BLaER1 (cell line): ENCODE measurements around the gene CDSN.

Source experiments
- H3K27ac ChIP-seq: shearing (Covaris generic); formaldehyde crosslinking; 2 replicates; pipeline ENCODE4 v1.8.1; 2022
- H3K27me3 ChIP-seq: shearing (Covaris generic); formaldehyde crosslinking; 2 replicates; pipeline ENCODE4 v1.8.1; 2022
- H3K36me3 ChIP-seq: shearing (Covaris generic); formaldehyde crosslinking; 2 replicates; pipeline ENCODE4 v1.8.1; 2022
- H3K4me1 ChIP-seq: shearing (Covaris generic); formaldehyde crosslinking; 2 replicates; pipeline ENCODE4 v1.8.1; 2022
- H3K4me2 ChIP-seq: shearing (Covaris generic); formaldehyde crosslinking; 2 replicates; pipeline ENCODE4 v1.8.1; 2022
- H3K4me3 ChIP-seq: shearing (Covaris generic); formaldehyde crosslinking; 2 replicates; pipeline ENCODE4 v1.8.1; 2022
- H3K9ac ChIP-seq: shearing (Covaris generic); formaldehyde crosslinking; 2 replicates; pipeline ENCODE4 v1.8.1; 2022
- H3K9me3 ChIP-seq: shearing (Covaris generic); formaldehyde crosslinking; 2 replicates; pipeline ENCODE4 v1.8.1; 2022
- H4K20me1 ChIP-seq: shearing (Covaris generic); formaldehyde crosslinking; 2 replicates; pipeline ENCODE4 v1.8.1; 2022
- Cebpa-rat ChIP-seq: shearing (Covaris generic); IDR thresholded peaks from 2 replicates; pipeline ENCODE4 v1.8.1; 2022

Gene CDSN

GRCh38 chr6:31161216-31162126 lies 41.2 kb upstream of the CDSN start:
- Histone ChIP-seq H3K27ac (no peak overlapping the region), H3K4me3 (no peak overlapping the region), H3K4me2 (no peak overlapping the region), H4K20me1 (no peaks in the 10 kb centered on the region), H3K9me3 (no peaks in the 10 kb centered on the region), H3K36me3 (peaks cover 28% of the 10 kb centered on the region), H3K9ac (no peak overlapping the region), H3K27me3 (no peaks in the 10 kb centered on the region), H3K4me1 (peaks cover 33% of the 10 kb centered on the region)
- TF ChIP-seq Cebpa-rat, result no peak

- H3K9me3 ChIP-seq, result no peaks in the 10 kb centered on the region
- H3K36me3 ChIP-seq, result peaks cover 50% of the 10 kb centered on the region
- peak overlapping the region; percentile 79 for H3K9ac ChIP-seq
- H3K4me3 ChIP-seq, result peak overlapping the region; percentile 78
- H3K4me2 ChIP-seq, result peak overlapping the region; percentile 96
- peaks cover 36% of the 10 kb centered on the region for H3K4me1 ChIP-seq
- peak overlapping the region; percentile 47; the same call in 1 of the 2 replicates for H3K27ac ChIP-seq
- no peaks in the 10 kb centered on the region for H3K27me3 ChIP-seq
- no peak for TF ChIP-seq Cebpa-rat
- H4K20me1 ChIP-seq, result no peaks in the 10 kb centered on the region
Observed at GRCh38 chr6:31158863-31159855, 38.9 kb upstream of the CDSN start.

DNA sequence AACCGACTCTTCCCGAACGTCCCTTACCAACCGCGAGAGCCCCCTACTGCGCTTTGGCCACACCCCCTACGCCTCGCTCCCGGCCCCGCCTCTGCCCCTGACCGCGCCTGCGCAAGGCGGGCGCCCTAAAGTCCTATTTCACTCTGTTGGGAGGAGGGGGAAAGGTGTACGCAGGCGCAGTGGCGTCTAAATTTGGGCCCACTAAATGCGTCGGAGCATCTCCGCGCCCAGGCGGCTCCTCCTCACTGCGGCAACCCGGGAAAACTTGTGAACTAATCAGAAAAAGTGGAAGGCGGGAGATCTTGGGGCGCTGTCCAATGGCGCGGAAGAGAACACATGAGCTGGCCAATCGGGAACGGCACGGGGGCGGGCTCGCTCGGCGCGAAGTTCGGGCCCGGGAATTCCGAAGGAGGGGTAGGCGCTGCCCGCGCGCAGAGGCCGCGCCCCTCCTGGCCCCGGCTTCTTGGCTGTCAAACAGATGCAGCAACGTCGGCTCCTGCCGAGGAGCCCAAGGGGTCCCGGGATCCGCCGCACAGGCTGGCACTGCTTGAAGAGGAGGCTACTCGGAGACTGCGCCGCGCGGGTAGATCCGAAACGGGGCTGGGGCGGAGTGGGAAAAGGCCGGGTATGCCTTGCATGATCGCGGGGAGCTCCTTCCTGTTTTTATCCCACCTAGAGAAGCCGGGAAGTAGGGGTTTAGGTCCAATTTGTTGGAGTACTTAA lies 38.1 kb upstream of the CDSN start, which contains the start of gene TCF19:
TCF19 (plus strand) TSS at position 450 of the 723 bp plus-strand sequence. CDS start 881 bp downstream, outside the sequence.
- TF ChIP-seq Cebpa-rat, result no peak
- Histone ChIP-seq H3K4me3 (peak within 1 kb of the TSS; percentile 78), H3K4me1 (peaks cover 36% of the 10 kb centered on the region), H4K20me1 (no peaks in the 10 kb centered on the region), H3K27me3 (no peaks in the 10 kb centered on the region), H3K36me3 (peaks cover 54% of the 10 kb centered on the region), H3K9me3 (no peaks in the 10 kb centered on the region), H3K27ac (peak within 1 kb of the TSS; percentile 76), H3K4me2 (peak within 1 kb of the TSS; percentile 96), H3K9ac (peak within 1 kb of the TSS; percentile 80)

GRCh38 chr6:31157513-31158139 lies 37.4 kb upstream of the CDSN start, which contains the start of gene CCHCR1:
TSS of gene CCHCR1 (minus strand) at chr6:31157802. CDS start at chr6:31157600, 202 bp downstream.
- H3K36me3 ChIP-seq, result peaks cover 47% of the 10 kb centered on the region
- peak within 1 kb of the TSS; percentile 78 for H3K4me3 ChIP-seq
- peak within 1 kb of the TSS; percentile 96 for H3K4me2 ChIP-seq
- peak within 1 kb of the TSS; percentile 76 for H3K27ac ChIP-seq
- H3K4me1 ChIP-seq, result peaks cover 41% of the 10 kb centered on the region
- no peaks in the 10 kb centered on the region for H3K9me3 ChIP-seq
- no peaks in the 10 kb centered on the region for H4K20me1 ChIP-seq
- H3K9ac ChIP-seq, result peak within 1 kb of the TSS; percentile 80
- no peak for TF ChIP-seq Cebpa-rat
- H3K27me3 ChIP-seq, result no peaks in the 10 kb centered on the region

GRCh38 chr6:31156641-31157040 lies 36.4 kb upstream of the CDSN start:
- Histone ChIP-seq H3K4me3 (no peak overlapping the region), H3K36me3 (peaks cover 37% of the 10 kb centered on the region), H3K4me1 (peaks cover 46% of the 10 kb centered on the region), H3K27me3 (no peaks in the 10 kb centered on the region), H3K4me2 (peak overlapping the region; percentile 95), H3K9me3 (no peaks in the 10 kb centered on the region), H3K9ac (peak overlapping the region; percentile 80; the same call in 1 of the 2 replicates), H4K20me1 (no peaks in the 10 kb centered on the region), H3K27ac (no peak overlapping the region)
- no peak for TF ChIP-seq Cebpa-rat

- no peak overlapping the region for H3K4me3 ChIP-seq
- no peak overlapping the region for H3K9ac ChIP-seq
- no peaks in the 10 kb centered on the region for H3K9me3 ChIP-seq
- no peak overlapping the region for H3K4me2 ChIP-seq
- H3K4me1 ChIP-seq, result peaks cover 30% of the 10 kb centered on the region
- H3K27me3 ChIP-seq, result no peaks in the 10 kb centered on the region
- H4K20me1 ChIP-seq, result no peaks in the 10 kb centered on the region
- no peak overlapping the region for H3K27ac ChIP-seq
- peaks cover 49% of the 10 kb centered on the region for H3K36me3 ChIP-seq
- TF ChIP-seq Cebpa-rat, result no peak
Observed at GRCh38 chr6:31154436-31154835, 34.2 kb upstream of the CDSN start.

DNA sequence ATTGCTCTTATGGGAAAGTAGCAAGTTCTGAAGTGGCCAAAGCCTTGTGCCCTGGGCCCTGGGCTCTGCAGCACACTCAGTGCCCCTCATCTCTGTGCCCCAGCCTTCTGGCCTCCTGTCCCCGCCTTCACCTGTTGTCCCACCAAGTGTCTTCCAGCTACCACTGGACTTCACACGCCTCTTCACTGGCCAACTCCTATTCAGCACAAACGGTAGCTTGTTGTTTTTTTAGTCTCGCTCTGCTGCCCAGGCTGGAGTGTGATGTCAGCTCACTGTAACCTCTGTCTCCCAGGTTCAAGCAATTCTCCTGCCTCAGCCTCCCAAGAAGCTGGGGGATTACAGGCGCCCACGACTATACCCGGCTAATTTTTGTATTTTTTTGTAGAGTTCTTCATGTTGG lies 32.5 kb upstream of the CDSN start:
- TF ChIP-seq Cebpa-rat, result no peak
- peaks cover 57% of the 10 kb centered on the region for H3K36me3 ChIP-seq
- peak overlapping the region; percentile 9; the same call in 1 of the 2 replicates for H3K27ac ChIP-seq

DNA sequence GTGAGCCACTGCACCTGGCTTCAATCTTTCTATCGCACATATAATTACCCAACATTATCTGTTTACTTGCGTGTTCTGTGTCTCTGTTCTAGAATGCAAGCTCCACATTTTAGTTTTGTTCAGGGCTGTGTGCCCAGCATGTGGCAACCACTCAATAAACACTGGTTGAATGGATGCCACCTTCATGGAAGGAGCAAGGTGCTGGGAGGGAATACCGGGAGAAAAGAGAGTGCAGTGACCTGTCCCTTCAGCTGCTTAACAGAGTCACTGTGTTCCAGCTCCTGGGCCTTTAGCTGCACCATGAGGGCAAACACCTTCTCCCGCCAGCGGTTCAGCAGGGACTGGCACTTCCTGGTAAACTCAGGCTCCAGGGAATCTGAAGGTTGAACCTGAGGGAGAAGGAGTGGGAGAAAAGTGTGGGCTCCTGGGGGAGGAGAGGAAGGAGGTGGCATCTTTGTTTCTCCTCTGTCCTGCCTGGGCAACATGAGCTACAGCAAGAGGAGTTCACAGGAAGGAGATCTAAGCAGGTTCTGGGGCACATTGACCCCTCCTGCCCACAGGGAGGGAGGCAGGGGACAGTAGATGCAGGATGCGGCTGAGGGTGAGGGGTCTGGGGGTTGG lies 29.7 kb upstream of the CDSN start:
- H3K27ac ChIP-seq, result no peak overlapping the region
- peaks cover 59% of the 10 kb centered on the region for H3K36me3 ChIP-seq
- no peaks in the 10 kb centered on the region for H3K27me3 ChIP-seq
- H3K4me1 ChIP-seq, result peaks cover 10% of the 10 kb centered on the region
- no peaks in the 10 kb centered on the region for H3K9me3 ChIP-seq
- H3K4me2 ChIP-seq, result no peak overlapping the region
- H3K9ac ChIP-seq, result no peak overlapping the region
- no peaks in the 10 kb centered on the region for H4K20me1 ChIP-seq
- H3K4me3 ChIP-seq, result no peak overlapping the region
- TF ChIP-seq Cebpa-rat, result no peak

More for the DNA sequence above, 32.5 kb upstream of the CDSN start:
- no peaks in the 10 kb centered on the region for H4K20me1 ChIP-seq
- peaks cover 24% of the 10 kb centered on the region for H3K4me1 ChIP-seq
- H3K27me3 ChIP-seq, result no peaks in the 10 kb centered on the region
- H3K9me3 ChIP-seq, result no peaks in the 10 kb centered on the region
- no peak overlapping the region for H3K4me2 ChIP-seq
- H3K9ac ChIP-seq, result no peak overlapping the region
- no peak overlapping the region for H3K4me3 ChIP-seq
